ENCODE data around the gene CD22. TPM values are rescaled to one million over a fixed set of nuclear protein-coding genes. Genes with fewer than 3 reads are reported as not detected.

The CD22 gene
- total and polyA plus RNA-seq, 7 donors = 0.11 to 3.2 (median 0.32) TPM

DNA sequence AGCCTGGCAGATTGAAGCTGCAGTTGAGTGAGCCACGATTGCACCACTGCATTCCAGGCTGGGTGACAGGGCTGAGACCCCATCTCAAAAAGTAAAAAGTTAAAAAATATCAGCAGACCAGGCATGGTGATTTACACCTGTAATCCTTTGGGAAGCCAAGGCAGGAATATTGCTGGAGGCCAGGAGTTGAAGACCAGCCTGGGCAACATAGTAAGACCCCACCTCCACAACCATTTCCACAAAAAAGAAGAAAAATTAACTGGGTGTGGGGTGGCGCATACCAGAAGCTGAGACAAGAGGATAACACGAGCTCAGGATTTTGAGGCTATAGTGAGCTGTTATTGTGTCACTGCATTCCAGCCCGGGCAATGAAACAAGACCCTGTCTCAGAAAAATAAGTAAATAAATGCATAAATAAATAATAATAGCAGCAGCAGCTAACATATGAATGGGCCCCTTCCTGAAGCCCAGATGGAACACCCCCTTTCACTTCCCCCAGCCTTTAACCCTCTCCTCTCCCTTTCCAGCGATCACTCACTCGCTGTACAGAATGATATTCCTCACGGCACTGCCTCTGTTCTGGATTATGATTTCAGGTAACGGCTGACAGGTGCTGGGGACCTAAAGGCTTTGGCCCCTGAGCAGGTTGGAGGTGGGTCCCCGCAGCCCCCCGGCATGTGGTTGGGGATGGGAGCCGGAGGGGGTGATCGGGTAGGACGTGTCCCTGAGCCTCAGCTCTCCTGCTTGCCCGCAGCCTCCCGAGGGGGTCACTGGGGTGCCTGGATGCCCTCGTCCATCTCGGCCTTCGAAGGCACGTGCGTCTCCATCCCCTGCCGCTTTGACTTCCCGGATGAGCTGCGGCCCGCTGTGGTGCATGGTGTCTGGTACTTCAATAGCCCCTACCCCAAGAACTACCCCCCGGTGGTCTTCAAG, 33.9 kb upstream of the CD22 start:
- Histone ChIP-seq H3K27me3 (ENCODE audit: insufficient read depth in 3 of 3, low read length in 2 of 3) (peaks cover 0 to 21% (median 4%) of the 10 kb centered on the region in 3 donors), H3K36me3 (ENCODE audit: insufficient read depth in 1 of 2, low read depth in 1 of 2) (no peaks in the 10 kb centered on the region), H3K9me3 (no peaks in the 10 kb centered on the region), H3K4me3 (no peak overlapping the region), H3K4me1 (no peaks in the 10 kb centered on the region), H3K27ac (no peak overlapping the region)
- 45 to 50% (median 46%) methylated on average over 19 to 25 of the region's 25 CpGs for WGBS, 3 donors
- intact Hi-C loops (cut with DNase I) = no loop called here
- TF ChIP-seq, protein P1, sequence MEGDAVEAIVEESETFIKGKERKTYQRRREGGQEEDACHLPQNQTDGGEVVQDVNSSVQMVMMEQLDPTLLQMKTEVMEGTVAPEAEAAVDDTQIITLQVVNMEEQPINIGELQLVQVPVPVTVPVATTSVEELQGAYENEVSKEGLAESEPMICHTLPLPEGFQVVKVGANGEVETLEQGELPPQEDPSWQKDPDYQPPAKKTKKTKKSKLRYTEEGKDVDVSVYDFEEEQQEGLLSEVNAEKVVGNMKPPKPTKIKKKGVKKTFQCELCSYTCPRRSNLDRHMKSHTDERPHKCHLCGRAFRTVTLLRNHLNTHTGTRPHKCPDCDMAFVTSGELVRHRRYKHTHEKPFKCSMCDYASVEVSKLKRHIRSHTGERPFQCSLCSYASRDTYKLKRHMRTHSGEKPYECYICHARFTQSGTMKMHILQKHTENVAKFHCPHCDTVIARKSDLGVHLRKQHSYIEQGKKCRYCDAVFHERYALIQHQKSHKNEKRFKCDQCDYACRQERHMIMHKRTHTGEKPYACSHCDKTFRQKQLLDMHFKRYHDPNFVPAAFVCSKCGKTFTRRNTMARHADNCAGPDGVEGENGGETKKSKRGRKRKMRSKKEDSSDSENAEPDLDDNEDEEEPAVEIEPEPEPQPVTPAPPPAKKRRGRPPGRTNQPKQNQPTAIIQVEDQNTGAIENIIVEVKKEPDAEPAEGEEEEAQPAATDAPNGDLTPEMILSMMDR (IDR thresholded peaks at IDR 0.05) = no peak
- no peak for ATAC-seq
- DNase-seq = no peak

DNA sequence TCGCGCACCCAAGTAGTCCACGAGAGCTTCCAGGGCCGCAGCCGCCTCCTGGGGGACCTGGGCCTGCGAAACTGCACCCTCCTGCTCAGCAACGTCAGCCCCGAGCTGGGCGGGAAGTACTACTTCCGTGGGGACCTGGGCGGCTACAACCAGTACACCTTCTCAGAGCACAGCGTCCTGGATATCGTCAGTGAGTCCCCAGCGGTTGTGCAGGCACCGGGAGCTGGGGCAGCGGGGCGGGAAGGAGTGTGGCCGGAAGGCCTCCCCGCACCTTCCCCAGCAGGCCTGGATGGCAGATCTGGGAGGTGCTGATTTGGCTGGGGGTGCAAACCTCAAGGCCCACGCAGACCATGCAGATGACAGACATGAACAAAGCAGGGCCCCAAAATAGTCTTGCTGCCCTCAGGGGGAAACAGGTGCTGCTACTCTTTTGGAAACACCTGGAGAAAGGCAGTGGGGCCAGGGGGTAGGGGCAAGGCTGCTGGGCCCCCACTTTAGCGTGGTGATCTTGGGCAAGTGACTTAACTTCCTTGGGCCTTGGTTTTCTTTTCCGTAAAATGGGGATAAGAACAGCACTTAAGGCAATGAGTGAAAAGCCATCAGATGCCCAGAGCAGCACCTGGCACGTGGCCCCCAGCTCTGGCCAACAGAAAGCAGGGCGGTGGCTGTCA, 33.1 kb upstream of the CD22 start:
- no peaks in the 10 kb centered on the region for H3K36me3 ChIP-seq (ENCODE audit: insufficient read depth in 1 of 2, low read depth in 1 of 2)
- H3K4me1 ChIP-seq = no peaks in the 10 kb centered on the region
- ATAC-seq = no peak
- WGBS, 3 donors = 37 to 41% (median 40%) methylated on average over 24 of the region's 24 CpGs
- TF ChIP-seq, protein P1 (IDR thresholded peaks at IDR 0.05) = no peak
- H3K27ac ChIP-seq = no peak overlapping the region
- no peak for DNase-seq
- peaks cover 0 to 29% (median 7%) of the 10 kb centered on the region in 3 donors for H3K27me3 ChIP-seq (ENCODE audit: insufficient read depth in 3 of 3, low read length in 2 of 3)
- H3K4me3 ChIP-seq = no peak overlapping the region
- intact Hi-C loops (cut with DNase I) = no loop called here
- H3K9me3 ChIP-seq = no peaks in the 10 kb centered on the region

DNA sequence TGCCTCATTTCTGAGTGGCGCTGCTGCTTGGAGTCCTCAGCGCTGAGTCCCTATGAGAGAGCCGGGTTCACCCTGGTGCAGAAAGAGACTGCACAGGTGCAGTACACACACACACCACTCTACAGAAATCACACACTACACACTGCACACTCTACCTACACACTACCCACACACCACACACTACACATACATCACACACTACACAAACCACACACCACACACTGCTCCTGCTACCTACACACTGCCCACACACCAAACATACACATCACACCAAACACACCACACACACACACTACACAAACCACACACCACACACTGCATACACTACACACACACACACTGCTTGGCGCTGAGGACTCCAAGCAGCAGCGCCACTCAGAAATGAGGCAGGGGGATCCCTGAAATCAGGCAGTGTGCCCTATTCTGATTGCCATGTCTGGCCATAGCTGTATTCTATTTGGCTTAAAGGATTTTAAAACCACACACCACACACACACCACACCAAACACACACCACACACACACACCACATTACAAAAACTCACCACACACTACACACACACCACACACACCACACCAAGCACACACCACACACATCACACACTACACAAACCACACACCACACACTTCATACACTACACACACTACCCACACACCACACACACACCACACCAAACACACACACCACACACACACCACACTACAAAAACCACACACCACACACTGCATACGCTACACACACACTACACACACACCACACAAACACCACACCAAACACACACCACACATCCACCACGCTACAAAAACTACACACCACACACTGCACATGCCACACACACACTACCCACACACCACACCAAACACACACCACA, 32.1 kb upstream of the CD22 start:
- 82 to 88% (median 85%) methylated on average over 7 of the region's 7 CpGs for WGBS, 3 donors
- no peak overlapping the region for H3K27ac ChIP-seq
- peaks cover 0 to 36% (median 7%) of the 10 kb centered on the region in 3 donors for H3K27me3 ChIP-seq (ENCODE audit: insufficient read depth in 3 of 3, low read length in 2 of 3)
- TF ChIP-seq, protein P1 (IDR thresholded peaks at IDR 0.05) = no peak
- no peaks in the 10 kb centered on the region for H3K9me3 ChIP-seq
- H3K4me3 ChIP-seq = no peak overlapping the region
- DNase-seq (no peak), ATAC-seq (no peak)
- intact Hi-C loops (cut with DNase I) = no loop called here
- no peaks in the 10 kb centered on the region for H3K36me3 ChIP-seq (ENCODE audit: insufficient read depth in 1 of 2, low read depth in 1 of 2)
- H3K4me1 ChIP-seq = no peaks in the 10 kb centered on the region

DNA sequence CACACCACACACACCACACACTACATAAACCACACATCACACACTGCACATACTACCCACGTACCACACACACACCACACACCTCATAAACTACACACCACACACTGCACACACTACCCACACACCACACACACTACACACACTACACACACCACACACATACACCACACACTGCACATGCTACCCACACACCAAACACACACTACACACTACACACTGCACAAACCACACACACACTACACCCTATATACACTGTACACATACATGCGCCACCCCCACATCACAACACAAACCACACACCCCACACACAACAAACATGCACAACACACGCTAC, 31.5 kb upstream of the CD22 start:
- no peaks in the 10 kb centered on the region for H3K36me3 ChIP-seq (ENCODE audit: insufficient read depth in 1 of 2, low read depth in 1 of 2)
- 93 to 95% (median 94%) methylated on average over 3 of the region's 3 CpGs for WGBS, 3 donors
- intact Hi-C loops (cut with DNase I) = no loop called here
- no peaks in the 10 kb centered on the region for H3K9me3 ChIP-seq
- no peak overlapping the region for H3K4me3 ChIP-seq
- H3K27ac ChIP-seq = no peak overlapping the region
- no peaks in the 10 kb centered on the region for H3K4me1 ChIP-seq
- DNase-seq = no peak
- ATAC-seq = no peak
- TF ChIP-seq, protein P1 (IDR thresholded peaks at IDR 0.05) = no peak
- peaks cover 0 to 42% (median 7%) of the 10 kb centered on the region in 3 donors for H3K27me3 ChIP-seq (ENCODE audit: insufficient read depth in 3 of 3, low read length in 2 of 3)

Data from psoas muscle (tissue), 8 donors.